Measurements from ENCODE around the gene UTP14C.

GRCh38 chr13:51976423-51976822 is 48.1 kb upstream of the UTP14C start:
- no peak for TF ChIP-seq CTCF (IDR thresholded peaks at IDR 0.05; ENCODE audit: low read depth, low read length, poor library complexity, severe bottlenecking)
- TF ChIP-seq EZH2phosphoT487 (IDR thresholded peaks at IDR 0.05; ENCODE audit: borderline replicate concordance, low read length) = no peak
